Fibroblast of mammary gland (primary cell): Measurements from ENCODE around the gene CRLF1.

ENCODE experiments used
- DNase-seq: peaks from one replicate; pipeline ENCODE4 v3.0.0-alpha.2; 2010; ENCODE audit warnings: low read depth
- H3K4me3 ChIP-seq: 2 replicates; pipeline ENCODE4 v1.5.1; 2011; ENCODE audit warnings: low read depth, mild to moderate bottlenecking, low read length, moderate library complexity; ENCODE audit not compliant: control insufficient read depth
- TF ChIP-seq, protein P1 (sequence below): conservative IDR thresholded peaks from 2 replicates; pipeline ENCODE4 v1.5.1; 2011; ENCODE audit warnings: low read depth, low read length, inconsistent platforms; ENCODE audit not compliant: control insufficient read depth, insufficient read depth

CRLF1 gene

DNA sequence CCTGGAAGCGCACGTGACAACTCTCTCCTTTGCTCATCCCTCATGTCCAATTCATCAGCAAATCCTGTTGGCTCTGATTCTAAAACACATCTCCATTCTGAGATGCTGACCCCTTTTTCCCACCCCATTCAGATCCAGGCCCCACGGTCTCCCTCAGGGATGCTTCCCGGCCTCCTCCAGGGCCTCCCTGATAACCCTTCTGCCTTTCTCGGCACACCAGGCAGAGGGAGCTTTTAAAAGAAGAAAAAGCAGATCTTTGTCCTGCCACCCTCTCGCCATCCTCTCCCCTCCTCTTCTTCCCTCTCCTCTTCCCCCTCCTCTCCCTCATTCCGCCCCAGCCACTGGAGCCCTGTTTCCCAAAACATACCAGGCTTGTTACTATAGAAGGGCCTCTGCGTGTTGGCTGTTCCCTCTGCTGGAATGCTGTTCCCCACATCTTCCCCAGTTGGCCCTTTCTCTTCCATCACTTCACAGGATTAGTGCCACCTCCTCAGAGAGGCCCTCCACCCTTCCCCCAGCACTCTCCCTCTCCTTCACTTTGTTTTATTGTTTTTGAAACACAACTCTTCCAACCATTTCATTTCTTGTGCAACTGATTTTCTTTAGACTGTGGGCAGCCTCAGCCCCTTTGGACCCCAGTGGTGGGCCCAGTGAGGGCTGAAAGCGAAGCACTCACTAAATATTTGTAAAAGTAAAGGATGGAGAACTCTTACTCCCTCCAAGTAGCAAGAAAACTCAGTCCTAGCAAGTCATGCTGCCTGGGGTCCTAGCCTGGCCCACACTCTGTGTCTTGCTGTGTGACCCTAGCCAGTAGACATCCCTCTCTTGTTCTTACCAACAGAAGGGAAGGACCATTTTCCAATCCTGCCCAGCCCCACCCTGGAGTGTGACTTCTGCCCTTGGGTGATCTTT is 2.5 kb upstream of the CRLF1 start:
- no peak overlapping the region for H3K4me3 ChIP-seq
- TF ChIP-seq, protein P1, sequence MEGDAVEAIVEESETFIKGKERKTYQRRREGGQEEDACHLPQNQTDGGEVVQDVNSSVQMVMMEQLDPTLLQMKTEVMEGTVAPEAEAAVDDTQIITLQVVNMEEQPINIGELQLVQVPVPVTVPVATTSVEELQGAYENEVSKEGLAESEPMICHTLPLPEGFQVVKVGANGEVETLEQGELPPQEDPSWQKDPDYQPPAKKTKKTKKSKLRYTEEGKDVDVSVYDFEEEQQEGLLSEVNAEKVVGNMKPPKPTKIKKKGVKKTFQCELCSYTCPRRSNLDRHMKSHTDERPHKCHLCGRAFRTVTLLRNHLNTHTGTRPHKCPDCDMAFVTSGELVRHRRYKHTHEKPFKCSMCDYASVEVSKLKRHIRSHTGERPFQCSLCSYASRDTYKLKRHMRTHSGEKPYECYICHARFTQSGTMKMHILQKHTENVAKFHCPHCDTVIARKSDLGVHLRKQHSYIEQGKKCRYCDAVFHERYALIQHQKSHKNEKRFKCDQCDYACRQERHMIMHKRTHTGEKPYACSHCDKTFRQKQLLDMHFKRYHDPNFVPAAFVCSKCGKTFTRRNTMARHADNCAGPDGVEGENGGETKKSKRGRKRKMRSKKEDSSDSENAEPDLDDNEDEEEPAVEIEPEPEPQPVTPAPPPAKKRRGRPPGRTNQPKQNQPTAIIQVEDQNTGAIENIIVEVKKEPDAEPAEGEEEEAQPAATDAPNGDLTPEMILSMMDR: no peak
- DNase-seq: no peak

DNA sequence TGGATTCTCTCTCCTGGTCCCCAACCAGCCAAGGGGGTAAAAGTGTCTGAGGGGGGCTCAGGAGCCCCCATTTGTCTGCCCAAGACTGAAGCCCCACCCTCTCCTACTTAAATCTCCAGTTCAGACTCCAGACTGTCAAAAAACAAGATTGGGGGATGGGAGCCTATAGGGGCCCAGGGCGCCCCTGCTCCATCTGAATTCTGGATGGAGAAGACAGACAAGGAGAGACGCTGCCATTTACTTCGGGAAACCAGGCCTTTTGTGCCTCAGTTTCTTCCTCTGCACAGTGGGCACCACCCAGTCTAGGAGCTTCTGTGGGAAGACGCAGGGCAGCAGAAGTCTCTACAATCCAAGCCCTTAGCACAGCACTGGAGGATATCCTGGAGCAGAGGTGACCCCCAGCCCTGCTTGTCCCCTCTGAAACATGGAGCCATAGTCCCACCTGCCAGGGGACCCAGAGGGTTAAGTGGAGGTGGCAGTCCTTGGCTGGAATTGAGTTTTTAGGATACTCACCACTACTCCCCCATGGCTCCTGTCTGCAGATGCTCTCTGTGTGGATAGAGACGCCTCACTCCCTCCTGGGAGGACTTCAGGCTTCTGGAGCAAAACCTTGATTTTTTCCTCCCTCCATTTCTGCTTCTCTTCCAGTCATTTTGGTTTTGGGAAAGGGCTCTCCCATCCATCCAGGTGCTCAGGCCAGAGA is 1.7 kb upstream of the CRLF1 start:
- no peak for DNase-seq
- H3K4me3 ChIP-seq: no peak overlapping the region
- TF ChIP-seq, protein P1: no peak

DNA sequence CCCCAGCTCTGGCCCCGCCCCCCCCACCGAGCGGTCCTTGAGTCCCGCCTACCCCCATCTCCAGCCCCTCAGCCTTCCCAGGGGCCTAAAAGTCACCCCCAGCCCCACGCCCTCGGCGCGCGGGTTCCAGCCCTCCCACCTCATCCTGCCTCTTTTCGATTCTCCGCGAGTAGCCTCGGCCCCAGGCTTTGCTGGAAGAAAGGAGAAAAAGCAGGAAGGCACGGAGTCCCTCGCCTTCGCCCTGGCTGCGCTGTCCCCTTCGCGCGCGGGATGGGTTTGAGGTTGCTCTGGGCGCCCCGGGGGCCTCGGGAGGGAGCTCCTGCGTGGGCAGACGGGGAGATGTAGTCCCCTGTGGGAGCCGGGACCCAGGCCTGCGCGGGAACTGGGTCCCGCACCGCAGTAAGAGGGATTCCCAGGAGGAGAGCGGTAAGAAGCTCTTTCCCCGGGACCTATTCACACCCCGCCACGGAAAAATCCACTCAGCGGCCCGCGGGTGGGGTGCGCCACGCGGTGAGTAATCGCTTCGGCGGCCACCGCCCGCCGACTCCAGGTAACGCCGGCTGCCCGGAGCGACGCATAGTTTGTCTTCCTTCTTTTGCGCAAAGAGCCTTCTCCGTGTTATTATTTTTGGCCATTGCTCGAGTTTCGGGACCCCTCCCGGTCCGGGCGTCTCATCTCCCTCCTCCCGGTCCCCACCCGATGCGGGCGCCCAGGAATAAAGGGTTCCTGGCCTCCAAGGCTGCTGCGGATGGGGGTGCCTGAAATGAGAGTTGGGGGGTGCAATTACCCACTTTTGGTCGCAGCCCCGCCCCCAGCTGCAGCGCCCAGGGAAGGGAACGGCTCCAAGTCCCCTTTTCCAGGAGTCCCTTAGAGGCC is 865 bp upstream of the CRLF1 start:
- TF ChIP-seq, protein P1: no peak
- H3K4me3 ChIP-seq: no peak overlapping the region
- no peak for DNase-seq

DNA sequence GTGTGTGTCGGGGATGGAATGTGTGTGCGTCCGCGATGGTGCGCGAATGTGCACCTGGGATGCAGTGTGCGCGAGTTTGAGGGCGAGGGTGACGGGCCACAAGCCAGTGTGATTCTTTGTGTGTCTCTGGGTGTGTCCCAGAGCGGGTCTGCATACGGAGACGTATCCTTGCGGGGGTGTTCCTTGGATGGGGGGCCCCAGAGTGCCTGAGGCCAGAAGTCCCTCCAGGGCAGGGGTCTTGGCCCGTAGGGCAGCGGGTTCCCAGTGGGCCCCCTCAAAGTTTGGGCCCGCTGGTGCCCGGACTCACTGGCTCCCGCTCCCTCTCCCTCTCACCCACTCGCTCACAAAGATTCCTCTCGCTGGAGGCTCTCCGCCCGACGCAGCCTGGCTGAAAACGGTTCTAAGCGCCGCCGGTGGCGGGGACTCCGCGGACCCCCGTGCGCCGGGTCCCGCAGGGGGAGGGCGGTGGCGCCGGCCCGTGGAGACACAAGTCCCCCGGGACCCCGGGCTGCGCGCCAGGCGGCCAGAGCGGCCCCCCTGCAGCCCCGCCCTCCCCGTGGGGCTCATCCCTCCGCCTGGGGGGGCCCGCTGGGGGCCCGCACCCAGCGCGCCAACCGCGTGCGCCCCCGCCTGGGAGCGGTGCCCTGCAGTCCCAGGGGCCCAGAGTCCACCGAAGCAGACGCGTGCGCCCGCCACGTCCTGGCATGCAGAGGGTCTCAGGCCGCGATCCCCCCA is 886 bp downstream of the CRLF1 start:
- no peak for DNase-seq
- TF ChIP-seq, protein P1: no peak
- no peak overlapping the region for H3K4me3 ChIP-seq

DNA sequence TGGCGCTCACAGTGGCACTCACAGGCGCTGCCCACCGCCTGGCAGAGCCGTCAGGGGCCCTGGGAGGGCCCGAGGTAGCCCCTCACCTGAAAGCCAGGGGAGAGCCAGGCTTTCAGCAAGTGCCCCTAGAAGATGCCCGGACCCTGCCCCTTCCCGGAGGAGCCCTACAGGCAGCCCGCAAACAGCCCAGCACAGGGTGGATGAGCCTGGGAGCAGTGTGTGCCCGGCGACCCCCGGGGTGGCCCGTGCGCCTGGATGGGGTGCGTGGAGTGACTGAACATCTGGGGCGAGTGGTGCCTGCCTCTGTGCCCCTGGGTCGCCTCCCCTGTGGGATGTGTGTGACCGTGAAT is 1.4 kb downstream of the CRLF1 start:
- no peak for DNase-seq
- no peak overlapping the region for H3K4me3 ChIP-seq
- TF ChIP-seq, protein P1: no peak

DNA sequence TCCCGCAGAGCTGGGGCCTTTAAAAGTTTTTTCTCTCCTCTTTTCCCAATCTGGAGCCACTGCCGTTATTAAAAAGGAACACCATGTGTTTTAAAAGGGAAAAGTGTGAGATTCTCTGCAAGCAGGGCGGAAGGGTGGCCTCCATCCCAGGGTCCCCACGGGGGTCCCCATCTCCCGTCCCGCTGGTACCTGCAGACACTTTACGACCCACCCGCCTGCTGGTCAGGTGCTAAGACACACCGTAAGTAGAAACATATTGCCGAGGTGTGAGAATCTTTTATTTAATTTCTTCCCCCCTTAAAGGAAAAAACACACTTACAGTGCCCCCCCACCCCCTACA is 1.8 kb downstream of the CRLF1 start:
- no peak overlapping the region for H3K4me3 ChIP-seq
- no peak for DNase-seq
- TF ChIP-seq, protein P1: no peak
